Embryonic facial prominence (tissue), 1 donor: Measurements from ENCODE around the gene OSCP1.

ENCODE experiments used
- DNase-seq: peaks from one replicate; pipeline ENCODE4 v3.0.0-alpha.2; 2016; ENCODE audit errors: extremely low spot score

OSCP1 gene

DNA sequence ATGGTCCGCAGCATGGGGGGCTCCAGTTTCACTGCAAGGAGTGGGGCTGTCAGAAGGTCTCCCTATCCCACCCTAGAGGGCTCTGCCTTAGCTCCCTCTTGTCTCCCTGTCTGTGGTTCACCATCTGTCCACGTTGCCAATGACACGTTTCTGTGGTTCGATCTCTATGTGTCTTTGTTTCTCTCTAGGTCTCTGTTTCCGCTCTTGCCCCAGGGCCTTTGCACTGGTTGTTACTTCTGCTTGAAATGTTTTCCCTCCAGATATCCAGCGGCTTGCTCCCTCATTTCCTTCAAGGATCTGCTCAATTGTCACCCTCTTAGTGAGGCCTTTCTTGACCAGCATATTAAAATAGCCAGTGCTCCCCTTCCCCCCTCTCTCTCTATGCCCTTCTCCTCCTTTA is 22.4 kb upstream of the OSCP1 start:
- no peak for DNase-seq

GRCh38 chr1:36471830-36472641 is 21.8 kb upstream of the OSCP1 start:
- DNase-seq = no peak

- DNase-seq = no peak
These were observed 18.9 kb upstream of the OSCP1 start for GRCh38 chr1:36469163-36469562.

DNA sequence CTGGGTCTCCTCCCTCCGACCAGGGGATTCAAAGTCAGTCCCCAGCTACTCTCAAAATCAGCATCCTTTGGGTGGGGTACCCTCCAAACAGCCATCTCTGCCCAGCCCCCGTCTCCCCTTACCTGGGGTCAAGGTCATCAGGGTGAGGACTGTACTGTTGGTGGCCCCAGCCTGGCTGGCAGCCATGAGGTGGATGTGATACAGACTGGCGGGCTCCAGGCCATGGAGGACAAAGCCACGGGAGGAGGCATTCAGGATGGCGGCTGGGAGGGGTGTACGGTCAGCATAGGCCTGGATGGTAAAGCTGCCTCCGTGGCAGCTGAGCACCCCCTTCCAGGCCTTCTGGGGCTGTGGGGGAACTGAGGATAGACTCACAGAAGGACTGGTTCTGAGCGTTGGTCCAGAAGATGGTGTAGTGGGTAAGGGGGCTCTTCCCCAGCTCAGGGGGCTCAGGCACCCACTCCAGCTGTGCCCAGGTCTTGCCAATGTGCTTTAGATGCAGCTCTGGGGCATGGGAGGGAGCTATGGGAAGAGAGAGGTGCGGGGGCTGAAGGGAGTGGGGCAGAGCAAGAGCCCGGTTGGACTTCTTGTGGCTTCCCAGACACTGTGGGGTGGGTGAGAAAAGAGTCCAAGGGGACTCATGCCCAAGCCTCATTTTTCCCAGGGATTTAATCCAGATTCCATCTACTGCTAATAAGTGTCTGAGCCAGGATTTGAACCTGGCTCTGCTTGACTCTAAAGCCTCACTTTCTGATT is 17.6 kb upstream of the OSCP1 start:
- DNase-seq = no peak

DNA sequence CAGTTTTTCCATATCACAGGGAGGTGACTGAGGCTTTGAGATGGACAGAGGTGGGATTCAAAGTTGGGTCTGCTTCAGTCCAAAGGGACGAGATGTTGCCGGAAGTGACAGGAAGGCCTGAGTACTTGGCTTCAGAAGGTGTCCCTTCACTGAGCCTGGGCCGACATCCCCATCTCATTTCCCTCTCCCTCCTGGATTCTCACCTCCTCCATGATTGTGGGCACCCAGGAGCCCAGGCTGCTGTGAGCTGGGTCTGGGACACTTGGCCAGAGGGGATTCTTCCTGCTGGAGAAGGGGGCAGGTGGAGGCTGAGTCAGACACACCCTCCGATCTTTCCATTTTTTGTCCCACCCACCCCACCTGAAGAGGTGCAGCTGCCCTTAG is 16.8 kb upstream of the OSCP1 start:
- no peak for DNase-seq

GRCh38 chr1:36466370-36467026 is 16.2 kb upstream of the OSCP1 start:
- DNase-seq = no peak

DNA sequence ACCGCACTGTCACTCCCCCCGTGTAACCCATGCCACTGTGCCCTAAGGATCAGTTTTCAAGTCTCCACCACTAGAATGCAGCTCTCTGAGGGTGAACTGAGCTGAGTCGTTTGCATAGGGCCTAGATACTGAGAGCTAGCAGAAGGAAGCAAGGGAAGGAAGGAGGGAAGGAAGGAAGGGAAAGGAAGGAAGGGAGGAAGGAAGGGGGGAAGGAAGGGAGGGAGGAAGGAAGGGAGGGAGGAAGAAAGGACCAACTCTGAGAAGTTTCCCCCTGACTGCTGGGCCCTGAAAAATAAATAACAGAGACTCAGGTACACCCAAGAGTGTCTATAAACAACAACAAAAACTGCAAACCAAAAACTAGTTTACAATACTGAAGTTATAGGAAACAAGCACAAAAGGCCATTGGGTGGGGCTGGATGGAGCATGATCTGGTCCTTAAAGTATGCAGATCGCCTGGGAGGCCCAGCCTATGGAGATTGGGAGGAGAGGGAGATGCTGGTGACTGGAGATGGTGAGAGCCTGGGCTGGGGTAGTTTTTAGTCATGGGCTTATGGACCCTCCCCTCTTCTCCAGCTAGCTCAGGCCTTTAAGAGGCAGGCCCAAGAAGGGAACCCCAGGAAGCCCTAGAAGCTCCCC is 15.6 kb upstream of the OSCP1 start:
- no peak for DNase-seq

GRCh38 chr1:36464605-36465393 is 14.5 kb upstream of the OSCP1 start:
- no peak for DNase-seq

GRCh38 chr1:36463803-36464604 is 13.8 kb upstream of the OSCP1 start, which contains the start of gene MRPS15:
TSS of gene MRPS15 (minus strand) at chr1:36464384. CDS start at chr1:36464275, 109 bp downstream.
- DNase-seq = peak; percentile 95

DNA sequence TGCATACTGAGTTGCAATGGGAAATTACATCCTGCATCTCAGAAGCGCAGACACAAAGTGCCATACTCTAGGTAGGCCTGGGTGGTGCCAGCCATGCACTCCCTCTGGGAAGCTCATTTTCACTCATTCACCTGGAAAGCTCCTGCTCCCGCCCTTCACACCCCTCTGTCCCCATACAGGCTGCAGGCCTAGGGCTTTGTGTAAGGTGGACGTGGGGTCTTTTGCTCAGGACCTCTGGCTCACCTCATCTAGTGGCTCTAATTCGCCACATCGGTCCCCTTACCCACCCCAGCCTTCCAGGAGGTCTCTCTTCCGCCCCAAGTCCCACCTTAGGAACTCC is 13.2 kb upstream of the OSCP1 start:
- no peak for DNase-seq

DNA sequence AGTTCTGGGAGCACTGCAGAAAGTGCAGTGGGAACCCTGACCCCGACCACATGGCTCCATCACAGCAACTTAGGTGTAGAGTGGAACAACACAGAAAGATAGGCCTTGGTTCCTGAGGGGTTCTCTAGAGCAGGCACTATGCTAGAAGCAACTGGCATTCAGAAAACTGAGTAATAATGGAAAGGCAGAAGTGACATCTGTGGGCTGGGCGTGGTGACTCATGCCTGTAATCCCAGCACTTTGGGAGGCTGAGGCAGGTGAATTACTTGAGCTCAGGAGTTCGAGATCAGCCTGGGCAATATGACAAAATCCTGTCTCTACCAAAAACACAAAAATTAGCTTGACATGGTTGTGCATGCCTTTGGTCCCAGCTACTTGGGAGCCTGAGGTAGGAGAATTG is 8.7 kb upstream of the OSCP1 start:
- no peak for DNase-seq

DNA sequence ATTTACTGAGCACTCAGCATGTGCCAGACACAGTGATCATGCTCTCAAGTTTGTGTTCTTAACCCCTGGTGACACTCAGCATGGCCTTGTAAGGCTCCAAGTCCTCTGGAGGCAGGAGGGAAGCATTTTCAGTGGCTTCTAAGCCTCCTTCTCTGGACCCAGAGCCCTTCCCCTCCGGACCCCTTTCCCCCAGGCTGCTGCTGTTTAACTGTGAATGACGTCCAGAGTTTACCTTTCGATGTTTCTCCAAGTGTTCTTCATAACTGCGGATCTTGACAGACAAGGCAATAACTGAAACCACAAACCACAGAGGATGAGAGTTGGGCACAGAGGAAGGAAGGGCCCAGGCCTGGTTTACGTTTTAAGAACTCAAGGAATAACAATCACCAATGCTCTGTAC is 7.4 kb upstream of the OSCP1 start:
- DNase-seq = no peak

DNA sequence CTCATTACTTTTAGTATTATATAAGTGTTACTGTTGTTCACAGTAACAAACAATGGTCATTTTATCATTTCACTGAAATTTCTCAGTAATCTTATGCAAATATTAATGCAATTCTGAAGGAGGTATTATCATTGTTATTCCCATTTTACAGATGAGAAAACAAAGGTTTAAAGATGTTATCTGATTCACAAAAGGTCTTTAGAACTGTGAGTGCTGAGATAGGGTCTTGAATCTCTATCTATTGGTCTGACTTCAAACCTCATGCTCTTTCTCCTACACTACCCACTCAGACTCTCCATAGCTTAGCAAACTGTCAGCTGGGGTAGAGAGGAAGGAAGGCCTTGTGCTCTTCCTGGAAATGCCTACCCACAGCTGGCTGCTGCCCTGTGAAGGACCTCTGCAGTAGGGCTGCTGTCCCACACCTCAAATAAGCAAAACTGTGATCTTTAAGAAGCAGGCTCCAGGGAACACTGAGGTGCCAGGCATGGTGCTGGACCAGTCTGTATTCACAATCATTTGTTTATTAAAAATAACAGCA is 6.2 kb upstream of the OSCP1 start:
- DNase-seq = no peak

- DNase-seq = no peak
These were observed 5.1 kb upstream of the OSCP1 start for GRCh38 chr1:36455386-36455785.

DNA sequence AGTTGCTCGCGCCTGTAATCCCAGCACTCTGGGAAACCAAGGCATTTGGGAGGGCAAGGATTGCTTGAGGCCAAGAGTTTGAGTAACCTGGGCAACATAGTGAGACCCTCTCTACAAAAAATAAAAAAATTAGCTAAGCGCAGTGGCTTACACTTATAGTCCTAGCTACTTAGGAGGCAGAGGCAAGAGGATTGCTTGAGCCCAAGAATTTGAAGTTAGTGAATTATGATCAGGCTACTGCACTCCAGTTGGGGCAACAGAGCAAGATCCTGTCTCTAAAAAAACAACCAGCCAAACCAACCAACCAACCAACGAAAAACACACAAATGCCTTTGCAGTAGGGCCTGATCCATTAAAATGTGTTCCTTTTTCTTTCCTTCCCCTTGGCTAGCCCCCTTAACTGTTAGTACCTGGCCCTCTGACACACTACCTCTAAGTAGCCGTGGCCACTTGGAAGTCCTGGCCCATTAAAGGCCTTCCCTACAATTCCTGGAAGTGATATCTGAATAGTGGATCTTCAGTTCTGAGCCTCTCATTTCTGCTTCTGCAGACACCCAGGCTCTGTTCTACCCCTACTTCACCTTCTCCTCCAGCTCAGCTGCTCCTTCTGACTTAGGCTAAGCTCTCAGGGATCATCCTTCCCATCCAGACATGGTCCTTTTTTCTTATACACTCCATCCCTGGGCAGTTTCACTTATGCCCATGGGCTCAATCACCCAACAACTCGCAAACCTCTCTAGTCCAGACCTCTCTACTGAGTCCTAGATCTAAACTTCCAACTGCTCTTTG is 3.5 kb upstream of the OSCP1 start:
- DNase-seq = no peak

GRCh38 chr1:36453051-36453450 is 2.8 kb upstream of the OSCP1 start:
- DNase-seq = no peak

GRCh38 chr1:36450919-36451305 is 661 bp upstream of the OSCP1 start:
- DNase-seq = no peak

DNA sequence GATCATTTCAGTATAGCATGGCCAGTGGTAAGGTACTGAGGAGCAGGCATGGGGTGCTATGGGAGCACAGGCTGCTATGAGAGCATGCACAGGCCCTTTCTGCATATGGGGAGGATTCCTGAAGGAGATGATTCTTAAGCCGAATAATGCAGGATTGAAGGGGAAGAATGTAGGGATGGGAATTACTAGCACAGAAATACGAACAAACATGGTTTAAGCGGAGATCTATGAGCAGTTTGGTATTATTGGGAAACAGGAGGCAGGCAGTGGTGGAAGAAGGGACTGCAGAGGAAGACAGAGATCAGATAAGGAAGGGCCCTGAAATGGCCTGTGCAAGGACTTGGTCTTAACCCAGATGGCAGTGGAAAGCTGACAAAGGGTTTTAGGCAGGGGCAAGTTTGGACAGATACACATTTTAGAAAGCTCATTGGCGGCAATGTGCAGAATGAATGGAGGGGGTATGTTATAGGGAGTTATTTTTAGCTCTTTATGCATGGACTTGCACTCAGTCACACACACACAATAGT is 1.7 kb downstream of the OSCP1 start:
- no peak for DNase-seq

GRCh38 chr1:36447450-36447849 is 2.8 kb downstream of the OSCP1 start:
- DNase-seq = no peak
